K562 (cell line): Measurements from ENCODE around the gene LZTFL1.

ENCODE experiments used
- BMI1 ChIP-seq: fragments of 150-350 bp; IDR thresholded peaks from 2 replicates; pipeline ENCODE4 v1.6.1; 2014; ENCODE audit warnings: low read length
- DACH1 ChIP-seq: fragments of 450-650 bp; IDR thresholded peaks from 2 replicates; pipeline ENCODE4 v1.6.1; 2018; ENCODE audit not compliant: partially characterized antibody
- EHMT2 ChIP-seq: fragments of 450-650 bp; IDR thresholded peaks from 2 replicates; pipeline ENCODE4 v1.6.1; 2018; ENCODE audit warnings: antibody characterized with exemption
- TEAD4 ChIP-seq, 2 experiments: sonication (generic) in 1 of 2; formaldehyde crosslinking in 1 of 2; IDR thresholded peaks; 2 replicates each; pipeline versions ENCODE4 v1.6.1 to v1.8.0; 2012 to 2022; ENCODE audit warnings: borderline replicate concordance in 1 of 2, inconsistent platforms in 1 of 2, low read length in 1 of 2, mild to moderate bottlenecking in 1 of 2, missing genetic modification reagents in 1 of 2
- YY1 ChIP-seq, 3 experiments: IDR thresholded peaks; 2 replicates each; pipeline ENCODE4 v1.6.1; 2011; ENCODE audit warnings: low read length in 2 of 3, mild to moderate bottlenecking in 2 of 3, moderate library complexity in 2 of 3, borderline replicate concordance in 1 of 3, control low read depth in 1 of 3, low read depth in 1 of 3; ENCODE audit not compliant: insufficient read depth in 3 of 3, insufficient replicate concordance in 2 of 3, control insufficient read depth in 1 of 3, insufficient read length in 1 of 3; ENCODE audit errors: extremely low read depth in 1 of 3
- ZNF274 ChIP-seq: IDR thresholded peaks from 2 replicates; pipeline ENCODE4 v1.6.1; 2011; ENCODE audit warnings: low read depth, mild to moderate bottlenecking, low read length, moderate library complexity, borderline replicate concordance
- TF ChIP-seq, protein P1 (sequence below), 2 experiments: fragments of 200-800 bp in 1 of 2; sonication (Bioruptor generic) in 1 of 2; sonication (generic) in 1 of 2; formaldehyde crosslinking in 1 of 2; IDR thresholded peaks in 1 of 2; conservative IDR thresholded peaks in 1 of 2; 2 replicates each; pipeline versions ENCODE4 v1.5.0 to v1.6.1; 2016 to 2020; ENCODE audit warnings: missing compliant biosample characterization in 1 of 2, missing genetic modification characterization in 1 of 2, missing genetic modification reagents in 1 of 2
- TF ChIP-seq, protein P2 (sequence below): fragments of 250-450 bp; sonication (Bioruptor Pico); IDR thresholded peaks from 2 replicates; pipeline ENCODE4 v1.5.1; 2021; ENCODE audit warnings: mild to moderate bottlenecking
- TF ChIP-seq, protein P3 (sequence below), 3 experiments: IDR thresholded peaks in 2 of 3; conservative IDR thresholded peaks in 1 of 3; 2 replicates each; pipeline ENCODE4 v1.5.1; 2011 to 2012; ENCODE audit warnings: low read length in 3 of 3, mild to moderate bottlenecking in 3 of 3, control low read depth in 2 of 3, improper control_type of control experiment in 1 of 3, inconsistent platforms in 1 of 3, low read depth in 1 of 3, mixed read lengths in 1 of 3, moderate library complexity in 1 of 3; ENCODE audit not compliant: insufficient read depth in 2 of 3

DNA sequence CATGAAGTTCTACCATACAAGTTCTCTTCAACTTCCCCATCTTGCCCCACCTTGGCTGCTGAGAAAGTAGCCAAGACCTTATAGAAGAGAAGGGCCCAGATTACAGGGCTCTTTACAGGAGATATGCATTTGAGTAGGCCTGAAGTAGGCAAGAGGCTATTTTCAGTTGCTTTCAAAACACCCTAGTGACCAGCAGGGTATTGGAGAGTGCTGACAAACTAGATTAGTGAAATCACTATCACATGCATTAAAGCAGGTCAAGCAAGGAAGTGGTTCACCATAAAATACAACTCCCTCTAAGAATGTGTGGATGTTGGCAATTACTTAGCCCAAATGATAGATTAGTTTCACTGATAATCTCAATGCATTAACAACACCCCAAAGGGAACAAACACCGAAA lies 2.7 kb upstream of the LZTFL1 start:
- TF ChIP-seq, protein P1, sequence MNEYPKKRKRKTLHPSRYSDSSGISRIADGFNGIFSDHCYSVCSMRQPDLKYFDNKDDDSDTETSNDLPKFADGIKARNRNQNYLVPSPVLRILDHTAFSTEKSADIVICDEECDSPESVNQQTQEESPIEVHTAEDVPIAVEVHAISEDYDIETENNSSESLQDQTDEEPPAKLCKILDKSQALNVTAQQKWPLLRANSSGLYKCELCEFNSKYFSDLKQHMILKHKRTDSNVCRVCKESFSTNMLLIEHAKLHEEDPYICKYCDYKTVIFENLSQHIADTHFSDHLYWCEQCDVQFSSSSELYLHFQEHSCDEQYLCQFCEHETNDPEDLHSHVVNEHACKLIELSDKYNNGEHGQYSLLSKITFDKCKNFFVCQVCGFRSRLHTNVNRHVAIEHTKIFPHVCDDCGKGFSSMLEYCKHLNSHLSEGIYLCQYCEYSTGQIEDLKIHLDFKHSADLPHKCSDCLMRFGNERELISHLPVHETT (CRISPR knock-in tag; conservative IDR thresholded peaks at IDR 0.05 in 1 of 2, IDR thresholded peaks at IDR 0.05 in 1 of 2), result no peak
- TF ChIP-seq, protein P2, sequence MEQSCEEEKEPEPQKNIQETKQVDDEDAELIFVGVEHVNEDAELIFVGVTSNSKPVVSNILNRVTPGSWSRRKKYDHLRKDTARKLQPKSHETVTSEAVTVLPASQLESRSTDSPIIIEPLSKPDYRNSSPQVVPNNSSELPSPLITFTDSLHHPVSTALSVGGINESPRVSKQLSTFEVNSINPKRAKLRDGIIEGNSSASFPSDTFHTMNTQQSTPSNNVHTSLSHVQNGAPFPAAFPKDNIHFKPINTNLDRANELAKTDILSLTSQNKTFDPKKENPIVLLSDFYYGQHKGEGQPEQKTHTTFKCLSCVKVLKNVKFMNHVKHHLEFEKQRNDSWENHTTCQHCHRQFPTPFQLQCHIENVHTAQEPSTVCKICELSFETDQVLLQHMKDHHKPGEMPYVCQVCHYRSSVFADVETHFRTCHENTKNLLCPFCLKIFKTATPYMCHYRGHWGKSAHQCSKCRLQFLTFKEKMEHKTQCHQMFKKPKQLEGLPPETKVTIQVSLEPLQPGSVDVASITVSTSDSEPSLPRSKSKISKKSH (CRISPR knock-in tag), result no peak
- no peak for TF ChIP-seq TEAD4 (IDR thresholded peaks at IDR 0.05; ENCODE audit: low read length)
- TF ChIP-seq TEAD4 (CRISPR knock-in tag; IDR thresholded peaks at IDR 0.05; ENCODE audit: borderline replicate concordance), result no peak
- no peak for TF ChIP-seq EHMT2
- TF ChIP-seq, protein P3, sequence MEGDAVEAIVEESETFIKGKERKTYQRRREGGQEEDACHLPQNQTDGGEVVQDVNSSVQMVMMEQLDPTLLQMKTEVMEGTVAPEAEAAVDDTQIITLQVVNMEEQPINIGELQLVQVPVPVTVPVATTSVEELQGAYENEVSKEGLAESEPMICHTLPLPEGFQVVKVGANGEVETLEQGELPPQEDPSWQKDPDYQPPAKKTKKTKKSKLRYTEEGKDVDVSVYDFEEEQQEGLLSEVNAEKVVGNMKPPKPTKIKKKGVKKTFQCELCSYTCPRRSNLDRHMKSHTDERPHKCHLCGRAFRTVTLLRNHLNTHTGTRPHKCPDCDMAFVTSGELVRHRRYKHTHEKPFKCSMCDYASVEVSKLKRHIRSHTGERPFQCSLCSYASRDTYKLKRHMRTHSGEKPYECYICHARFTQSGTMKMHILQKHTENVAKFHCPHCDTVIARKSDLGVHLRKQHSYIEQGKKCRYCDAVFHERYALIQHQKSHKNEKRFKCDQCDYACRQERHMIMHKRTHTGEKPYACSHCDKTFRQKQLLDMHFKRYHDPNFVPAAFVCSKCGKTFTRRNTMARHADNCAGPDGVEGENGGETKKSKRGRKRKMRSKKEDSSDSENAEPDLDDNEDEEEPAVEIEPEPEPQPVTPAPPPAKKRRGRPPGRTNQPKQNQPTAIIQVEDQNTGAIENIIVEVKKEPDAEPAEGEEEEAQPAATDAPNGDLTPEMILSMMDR (IDR thresholded peaks at IDR 0.05 in 2 of 3, conservative IDR thresholded peaks at IDR 0.05 in 1 of 3; ENCODE audit: insufficient read depth in 2 of 3, low read depth in 1 of 3, low read length in 3 of 3), result no peak
- no peak for TF ChIP-seq YY1 (IDR thresholded peaks at IDR 0.05; ENCODE audit: borderline replicate concordance in 1 of 3, control insufficient read depth in 1 of 3, extremely low read depth in 1 of 3, insufficient read depth in 3 of 3, insufficient read length in 1 of 3, insufficient replicate concordance in 2 of 3, low read depth in 1 of 3, low read length in 2 of 3)
- no peak for TF ChIP-seq DACH1
- no peak for TF ChIP-seq ZNF274
- no peak for TF ChIP-seq BMI1
